H1 (cell line): Measurements from ENCODE around the gene MYLK4. TPM values are rescaled to one million over a fixed set of nuclear protein-coding genes. Genes with fewer than 3 reads are reported as not detected.

ENCODE experiments used
- CTCF ChIA-PET: fragments of 300-600 bp; sonication (Branson Sonifier 250); formaldehyde crosslinking; loops from one replicate; lab custom pipeline; 2021; ENCODE audit not compliant: partially characterized antibody; lab: Charles Lee
- POLR2A ChIA-PET: fragments of 300-600 bp; sonication (Branson Sonifier 250); formaldehyde crosslinking; loops from one replicate; lab custom pipeline; 2021; ENCODE audit warnings: inconsistent platforms; ENCODE audit not compliant: partially characterized antibody; lab: Charles Lee
- DNase-seq, 2 experiments: peaks; one replicate each; pipeline versions ENCODE4 v3.0.0 to v3.0.0-alpha.2; 2010 to 2022; ENCODE audit warnings: low spot score in 2 of 2, low read depth in 1 of 2, mixed read lengths in 1 of 2
- FAIRE-seq: peaks from 2 replicates; lab custom pipeline; 2011; peaks lifted over from hg19 to GRCh38; lab: Jason Lieb, UNC
- H2AFZ ChIP-seq: 2 replicates; pipeline ENCODE4 v1.8.1; 2012; ENCODE audit warnings: low read length, inconsistent platforms
- H2AK5ac ChIP-seq: 2 replicates; pipeline ENCODE4 v1.6.1; 2013; ENCODE audit warnings: low read depth, low read length
- H2BK120ac ChIP-seq: replicated peaks from 2 replicates; pipeline ENCODE3; 2013; ENCODE audit warnings: low read depth, low read length, inconsistent platforms
- H2BK12ac ChIP-seq: 2 replicates; pipeline ENCODE4 v1.6.1; 2013; ENCODE audit warnings: low read depth, low read length
- H2BK15ac ChIP-seq: 2 replicates; pipeline ENCODE4 v1.6.1; 2013; ENCODE audit warnings: low read length
- H2BK20ac ChIP-seq: 2 replicates; pipeline ENCODE4 v1.6.1; 2013; ENCODE audit warnings: low read length
- H2BK5ac ChIP-seq: 2 replicates; pipeline ENCODE4 v1.6.1; 2013; ENCODE audit warnings: low read depth, low read length
- H3K14ac ChIP-seq: 2 replicates; pipeline ENCODE4 v1.6.1; 2013; ENCODE audit warnings: inconsistent platforms; ENCODE audit not compliant: insufficient read length
- H3K18ac ChIP-seq: 2 replicates; pipeline ENCODE4 v1.6.1; 2013; ENCODE audit warnings: low read length; ENCODE audit errors: extremely low read depth
- H3K23ac ChIP-seq: 2 replicates; pipeline ENCODE4 v1.6.1; 2013; ENCODE audit warnings: inconsistent platforms; ENCODE audit not compliant: insufficient read length
- H3K23me2 ChIP-seq: 2 replicates; pipeline ENCODE4 v1.6.1; 2013; ENCODE audit warnings: low read depth, low read length
- H3K27ac ChIP-seq: 2 replicates; pipeline ENCODE4 v1.6.1; 2011; ENCODE audit warnings: low read depth, low read length, inconsistent platforms
- H3K27me3 ChIP-seq, 4 experiments: replicated peaks in 1 of 4; 1 replicate in 1 of 4; 2 replicates in 3 of 4; pipeline versions ENCODE4 v1.6.1 to v1.8.1; 2011 to 2013; ENCODE audit warnings: low read length in 3 of 4, mild to moderate bottlenecking in 3 of 4, inconsistent platforms in 2 of 4, mixed read lengths in 2 of 4, moderate library complexity in 1 of 4; ENCODE audit not compliant: control insufficient read depth in 3 of 4, insufficient read depth in 3 of 4; ENCODE audit errors: extremely low read depth in 1 of 4
- H3K36me3 ChIP-seq, 4 experiments: 2 replicates each; pipeline versions ENCODE4 v1.6.1 to v1.8.1; 2011 to 2013; ENCODE audit warnings: mild to moderate bottlenecking in 4 of 4, low read length in 3 of 4, moderate library complexity in 2 of 4, control low read depth in 1 of 4, inconsistent platforms in 1 of 4; ENCODE audit not compliant: insufficient read depth in 4 of 4, control insufficient read depth in 2 of 4
- H3K4ac ChIP-seq: replicated peaks from 2 replicates; pipeline ENCODE3; 2013; ENCODE audit warnings: low read length, low read depth, mixed read lengths, inconsistent platforms; ENCODE audit not compliant: insufficient read length
- H3K4me1 ChIP-seq, 4 experiments: replicated peaks in 1 of 4; 1 replicate in 1 of 4; 2 replicates in 3 of 4; pipeline versions ENCODE4 v1.6.1 to v1.8.1; 2011 to 2013; ENCODE audit warnings: low read length in 3 of 4, inconsistent platforms in 2 of 4, mixed read lengths in 1 of 4; ENCODE audit not compliant: insufficient read depth in 4 of 4, control insufficient read depth in 3 of 4
- H3K4me2 ChIP-seq, 2 experiments: 2 replicates each; pipeline versions ENCODE4 v1.6.1 to v1.8.1; 2011 to 2013; ENCODE audit warnings: low read depth in 2 of 2, low read length in 2 of 2, control low read depth in 1 of 2, inconsistent platforms in 1 of 2, mild to moderate bottlenecking in 1 of 2; ENCODE audit not compliant: insufficient read depth in 1 of 2
- H3K4me3 ChIP-seq, 4 experiments: fragments of 200-600, 300-600 bp in 1 of 4; sonication (generic), shearing (Covaris generic), sonication (Bioruptor Twin) in 1 of 4; 2 replicates each; pipeline versions ENCODE4 v1.5.1 to v1.8.1; 2011 to 2016; ENCODE audit warnings: low read length in 4 of 4, low read depth in 3 of 4, control low read depth in 2 of 4, inconsistent platforms in 2 of 4, mild to moderate bottlenecking in 2 of 4, mixed read lengths in 1 of 4, moderate library complexity in 1 of 4; ENCODE audit not compliant: insufficient read depth in 2 of 4; ENCODE audit errors: extremely low read depth in 1 of 4
- H3K56ac ChIP-seq: replicated peaks from 2 replicates; pipeline ENCODE3; 2013; ENCODE audit warnings: low read depth, mild to moderate bottlenecking, mixed read lengths, low read length, inconsistent platforms; ENCODE audit not compliant: insufficient read length
- H3K79me1 ChIP-seq: 2 replicates; pipeline ENCODE4 v1.6.1; 2013; ENCODE audit warnings: low read depth, low read length, control low read depth
- H3K79me2 ChIP-seq, 2 experiments: 2 replicates each; pipeline versions ENCODE4 v1.6.1 to v1.8.1; 2012 to 2013; ENCODE audit warnings: low read length in 2 of 2, mild to moderate bottlenecking in 2 of 2, inconsistent platforms in 1 of 2; ENCODE audit not compliant: insufficient read depth in 2 of 2, control insufficient read depth in 1 of 2
- H3K9ac ChIP-seq, 4 experiments: replicated peaks in 1 of 4; 1 replicate in 1 of 4; 2 replicates in 3 of 4; pipeline versions ENCODE4 v1.6.1 to v1.8.1; 2011 to 2013; ENCODE audit warnings: low read depth in 3 of 4, low read length in 3 of 4, control low read depth in 2 of 4, mild to moderate bottlenecking in 2 of 4, moderate library complexity in 2 of 4, inconsistent platforms in 1 of 4; ENCODE audit errors: extremely low read depth in 1 of 4
- H3K9me3 ChIP-seq, 2 experiments: 2 replicates each; pipeline versions ENCODE4 v1.6.1 to v1.8.1; 2012 to 2013; ENCODE audit warnings: mild to moderate bottlenecking in 2 of 2, moderate library complexity in 2 of 2, control low read depth in 1 of 2, inconsistent platforms in 1 of 2, low read depth in 1 of 2, low read length in 1 of 2, mixed read lengths in 1 of 2; ENCODE audit not compliant: insufficient read depth in 2 of 2
- H4K20me1 ChIP-seq, 2 experiments: replicated peaks in 1 of 2; 2 replicates each; pipeline versions ENCODE3 to v1.8.1; 2011 to 2013; ENCODE audit warnings: inconsistent platforms in 2 of 2, low read length in 2 of 2, mild to moderate bottlenecking in 1 of 2; ENCODE audit not compliant: insufficient read depth in 2 of 2, control insufficient read depth in 1 of 2
- H4K5ac ChIP-seq: 2 replicates; pipeline ENCODE4 v1.6.1; 2013; ENCODE audit warnings: low read length, low read depth, mixed read lengths, inconsistent platforms; ENCODE audit not compliant: insufficient read length
- H4K8ac ChIP-seq: 2 replicates; pipeline ENCODE4 v1.8.0; 2013; ENCODE audit warnings: mild to moderate bottlenecking, moderate library complexity, low read length, inconsistent platforms; ENCODE audit not compliant: insufficient read depth; ENCODE audit errors: extremely low read depth
- H4K91ac ChIP-seq: replicated peaks from 2 replicates; pipeline ENCODE3; 2013; ENCODE audit warnings: low read length, mixed read lengths, inconsistent platforms; ENCODE audit not compliant: insufficient read length
- ASH2L ChIP-seq: fragments of 200-600, 300-600 bp; sonication (generic); IDR thresholded peaks from one replicate; pipeline ENCODE4 v1.7.1; 2017; ENCODE audit warnings: low read length
- BACH1 ChIP-seq: IDR thresholded peaks from 2 replicates; pipeline ENCODE4 v1.6.1; 2012; ENCODE audit warnings: low read length, improper control_type of control experiment
- CTBP2 ChIP-seq: IDR thresholded peaks from 2 replicates; pipeline ENCODE4 v1.7.0; 2011; ENCODE audit warnings: borderline replicate concordance, mild to moderate bottlenecking, moderate library complexity, mixed read lengths, low read length; ENCODE audit not compliant: insufficient read depth, insufficient read length
- KDM4A ChIP-seq: IDR thresholded peaks from one replicate; pipeline ENCODE4 v1.7.1; 2012; ENCODE audit warnings: low read depth, mild to moderate bottlenecking, moderate library complexity, low read length, inconsistent platforms; ENCODE audit not compliant: severe bottlenecking
- PHF8 ChIP-seq: fragments of 200-600 bp; sonication (generic); conservative IDR thresholded peaks from 2 replicates; pipeline ENCODE4 v1.7.1; 2012; ENCODE audit warnings: low read depth, mild to moderate bottlenecking, inconsistent platforms, low read length, moderate library complexity
- RBBP5 ChIP-seq: IDR thresholded peaks from 2 replicates; pipeline ENCODE4 v1.7.1; 2012; ENCODE audit warnings: low read depth, mild to moderate bottlenecking, inconsistent platforms, low read length, moderate library complexity, borderline replicate concordance
- WGBS, 2 experiments: shearing (Covaris generic) in 1 of 2; methylation state at CpG; one replicate each; pipeline versions ENCODE4 v1.1.6 to v1.1.7; 2013 to 2015; ENCODE audit warnings: low lambda C conversion rate in 2 of 2, mixed read lengths in 2 of 2, inconsistent platforms in 1 of 2, low coverage in 1 of 2, missing lambda C conversion rate in 1 of 2; ENCODE audit not compliant: insufficient replicate concordance in 2 of 2, insufficient coverage in 1 of 2, insufficient read length in 1 of 2; ENCODE audit errors: extremely low coverage in 1 of 2, missing lambda C conversion rate in 1 of 2; 5-methylcytosine and 5-hydroxymethylcytosine counted together
- polyA plus RNA-seq, 7 experiments: library from polyadenylated mRNA; depleted of rRNA in 3 of 7; stranded (reverse) in 5 of 7; unstranded in 2 of 7; fragments of >200 nt in 5 of 7; fragments of 200-250 nt in 2 of 7; gene quantifications; 1 replicate in 5 of 7; 2 replicates in 1 of 7; 4 replicates in 1 of 7; pipeline versions ENCODE4 v1.2.1 to v1.2.3, GENCODE V29; 2011 to 2013; ENCODE audit warnings: missing spikeins in 2 of 7, mixed read lengths in 2 of 7
- total RNA-seq: library from RNA; stranded (reverse); fragmentation: NEBNext Ultra II Directional; extraction: Animal tissue kit (Norgen Biotek cat#: 25700); gene quantifications from 2 replicates; pipeline ENCODE4 v1.2.1, GENCODE V29; 2021

MYLK4 gene
- total and polyA plus RNA-seq, 2 of the 8 experiments (the other 6 are each of a cell fraction or from before 2014, with no cell fraction given) = 0.11 to 0.17 TPM

DNA sequence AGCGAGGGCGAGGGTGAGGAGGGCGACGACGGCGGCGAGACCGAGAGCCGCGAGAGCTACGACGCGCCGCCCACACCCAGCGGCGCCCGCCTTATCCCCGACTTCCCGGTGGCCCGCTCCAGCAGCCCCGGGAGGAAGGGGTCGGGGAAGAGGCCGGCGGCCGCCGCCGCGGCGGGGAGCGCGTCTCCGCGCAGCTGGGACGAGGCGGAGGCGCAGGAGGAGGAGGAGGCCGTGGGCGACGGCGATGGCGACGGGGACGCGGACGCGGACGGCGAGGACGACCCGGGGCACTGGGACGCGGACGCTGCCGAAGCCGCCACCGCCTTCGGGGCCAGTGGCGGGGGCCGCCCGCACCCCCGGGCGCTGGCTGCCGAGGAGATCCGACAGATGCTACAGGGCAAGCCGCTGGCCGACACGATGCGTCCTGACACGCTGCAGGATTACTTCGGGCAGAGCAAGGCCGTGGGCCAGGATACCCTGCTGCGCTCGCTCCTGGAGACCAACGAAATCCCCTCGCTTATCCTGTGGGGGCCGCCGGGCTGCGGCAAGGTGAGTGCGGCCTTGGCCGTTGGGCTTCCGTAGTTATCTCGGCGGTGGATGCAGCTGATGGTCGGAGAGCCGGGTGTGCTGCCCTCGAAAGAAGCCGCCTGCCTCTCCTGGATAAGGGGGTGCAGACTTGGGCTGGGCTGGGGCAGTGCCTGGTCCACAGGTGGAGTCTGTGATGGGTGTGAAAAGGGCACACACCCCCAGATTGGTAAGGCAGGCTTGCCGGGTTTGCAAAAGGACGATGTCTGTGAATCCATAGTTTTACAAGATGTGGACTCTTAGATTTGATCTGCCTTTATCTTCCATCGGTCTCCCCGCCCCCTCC is 15.4 kb upstream of the MYLK4 start:
- Histone ChIP-seq H4K91ac (no peak overlapping the region), H4K8ac (peak overlapping the region; percentile 90), H3K79me1 (peaks cover 20% of the 10 kb centered on the region), H3K27me3 (no peaks in the 10 kb centered on the region), H3K79me2 (peaks cover 16 to 51% of the 10 kb centered on the region in 2 experiments), H2BK15ac (no peak overlapping the region), H3K18ac (peak overlapping the region; percentile 53; the same call in 1 of the 2 replicates), H3K56ac (peak overlapping the region; percentile 57), H3K23me2 (peaks cover 11% of the 10 kb centered on the region), H2AK5ac (no peak overlapping the region; the same call in 1 of the 2 replicates), H3K4ac (peak overlapping the region; percentile 69), H3K9ac (peak overlapping the region; percentile 74 to 87 (median 78)), H3K23ac (no peak overlapping the region), H2AFZ (no peak overlapping the region), H3K9me3 (no peaks in the 10 kb centered on the region), H3K4me3 (peak overlapping the region; percentile 81 to 94 (median 84)), H2BK120ac (no peak overlapping the region), H2BK12ac (no peak overlapping the region), H3K4me1 (peaks cover 0 to 11% (median 8%) of the 10 kb centered on the region in 4 experiments; a peak in 4 of 7 replicates), H3K36me3 (peaks cover 0 to 10% (median 0%) of the 10 kb centered on the region in 4 experiments; a peak in 1 of 8 replicates), H4K5ac (no peak overlapping the region), H3K4me2 (peak overlapping the region; percentile 83 to 88), H3K14ac (no peak overlapping the region), H2BK5ac (peak overlapping the region; percentile 38; the same call in 1 of the 2 replicates), H3K27ac (0 out of 2 replicates have a peak overlapping the region, but pooled peaks have one; percentile 5), H2BK20ac (no peak overlapping the region), H4K20me1 (peaks cover 14 to 20% of the 10 kb centered on the region in 2 experiments)
- no peak for DNase-seq
- no peak for FAIRE-seq
- ChIA-PET CTCF (interaction anchor here (0.6 to 7.4 kb wide), 6 partner anchors 8 to 27 kb away, joined by 3 to 66 read pairs (median 3); partner anchors contain the start of gene MYLK4), POLR2A (interaction anchor here (1.0 to 5.6 kb wide), 10 partner anchors 11 to 463 kb away, joined by 3 to 21 read pairs (median 4); partner anchors contain the start of gene SERPINB1)
- TF ChIP-seq BACH1 = peak; percentile 36; the same call in 1 of the 2 replicates
- TF ChIP-seq CTBP2 = no peak
- peak; percentile 75 for TF ChIP-seq RBBP5
- peak; percentile 79 for TF ChIP-seq KDM4A
- peak; percentile 49; the same call in 1 of the 2 replicates for TF ChIP-seq PHF8
- TF ChIP-seq ASH2L = peak; percentile 81
- WGBS, 2 experiments = 2% methylated on average over 55 of the region's 91 CpGs; no CpG with 5 or more reads in 1 of the 2 experiments
